ENCODE results near the gene RABIF. TPM values are rescaled to one million over a fixed set of nuclear protein-coding genes. Genes with fewer than 3 reads are reported as not detected.

Gene RABIF
- total RNA-seq, 6 experiments from 2014 or later, result 2.6 to 6.3 (median 4.5) TPM

DNA sequence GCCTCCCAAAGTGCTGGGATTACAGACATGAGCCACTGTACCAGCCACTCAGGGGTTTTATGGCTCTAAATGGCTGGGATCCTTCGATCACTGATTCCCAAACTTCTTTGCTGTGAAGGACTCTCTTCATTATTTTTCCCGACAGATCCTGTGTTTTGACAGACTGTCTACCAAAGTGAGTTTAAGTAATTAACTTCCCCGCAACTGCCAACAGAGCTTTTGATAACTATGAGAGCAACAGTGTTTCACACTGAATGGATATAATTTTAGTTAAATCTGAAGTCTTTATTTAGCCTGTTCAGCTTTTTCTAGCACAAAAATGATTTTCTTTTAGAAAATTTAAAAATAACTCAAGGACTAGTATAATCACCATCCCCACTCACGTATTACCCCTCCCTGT, 12.6 kb upstream of the RABIF start:
- no peak overlapping the region for H3K4me3 ChIP-seq
- 96% methylated on average over 4 of the region's 4 CpGs for WGBS (ENCODE audit: insufficient coverage, low coverage, low lambda C conversion rate, missing lambda C conversion rate)
- no peak for DNase-seq
- H3K36me3 ChIP-seq, result peaks cover 0 to 51% (median 6%) of the 10 kb centered on the region in 4 donors
- TF ChIP-seq, protein P1, sequence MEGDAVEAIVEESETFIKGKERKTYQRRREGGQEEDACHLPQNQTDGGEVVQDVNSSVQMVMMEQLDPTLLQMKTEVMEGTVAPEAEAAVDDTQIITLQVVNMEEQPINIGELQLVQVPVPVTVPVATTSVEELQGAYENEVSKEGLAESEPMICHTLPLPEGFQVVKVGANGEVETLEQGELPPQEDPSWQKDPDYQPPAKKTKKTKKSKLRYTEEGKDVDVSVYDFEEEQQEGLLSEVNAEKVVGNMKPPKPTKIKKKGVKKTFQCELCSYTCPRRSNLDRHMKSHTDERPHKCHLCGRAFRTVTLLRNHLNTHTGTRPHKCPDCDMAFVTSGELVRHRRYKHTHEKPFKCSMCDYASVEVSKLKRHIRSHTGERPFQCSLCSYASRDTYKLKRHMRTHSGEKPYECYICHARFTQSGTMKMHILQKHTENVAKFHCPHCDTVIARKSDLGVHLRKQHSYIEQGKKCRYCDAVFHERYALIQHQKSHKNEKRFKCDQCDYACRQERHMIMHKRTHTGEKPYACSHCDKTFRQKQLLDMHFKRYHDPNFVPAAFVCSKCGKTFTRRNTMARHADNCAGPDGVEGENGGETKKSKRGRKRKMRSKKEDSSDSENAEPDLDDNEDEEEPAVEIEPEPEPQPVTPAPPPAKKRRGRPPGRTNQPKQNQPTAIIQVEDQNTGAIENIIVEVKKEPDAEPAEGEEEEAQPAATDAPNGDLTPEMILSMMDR (IDR thresholded peaks at IDR 0.05), result no peak
- TF ChIP-seq POLR2A (IDR thresholded peaks at IDR 0.05), result no peak
- ATAC-seq, result no peak
- no peak overlapping the region for H3K27ac ChIP-seq
- no peaks in the 10 kb centered on the region for H3K4me1 ChIP-seq
- intact Hi-C loops (cut with DNase I), result no loop called here
- H3K9me3 ChIP-seq, result no peaks in the 10 kb centered on the region
- H3K27me3 ChIP-seq, result no peaks in the 10 kb centered on the region

DNA sequence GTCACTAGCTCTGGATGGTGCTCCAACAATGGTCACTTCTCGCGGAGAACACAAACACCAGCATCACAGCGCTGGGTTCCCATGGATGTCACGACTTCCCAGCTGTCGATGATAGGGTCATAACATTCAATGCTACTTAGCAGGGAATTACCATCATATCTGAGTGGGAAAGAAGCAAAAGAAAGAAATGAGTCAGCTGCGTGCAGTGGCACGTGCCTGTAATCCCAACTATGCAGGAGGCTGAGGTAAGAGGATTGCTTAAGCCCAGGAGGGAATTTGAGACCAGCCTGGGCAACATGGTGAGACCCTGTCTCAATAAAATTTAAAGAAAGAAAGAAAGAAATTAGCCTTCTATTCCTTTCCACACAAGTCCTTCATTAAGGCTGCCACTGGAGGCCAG, 3.6 kb upstream of the RABIF start:
- intact Hi-C loops (cut with DNase I), result no loop called here
- peaks cover 0 to 51% (median 11%) of the 10 kb centered on the region in 4 donors for H3K36me3 ChIP-seq
- H3K27ac ChIP-seq, result no peak overlapping the region
- no peaks in the 10 kb centered on the region for H3K9me3 ChIP-seq
- WGBS (ENCODE audit: insufficient coverage, low coverage, low lambda C conversion rate, missing lambda C conversion rate), result 99% methylated on average over 7 of the region's 7 CpGs
- no peak for TF ChIP-seq POLR2A (IDR thresholded peaks at IDR 0.05)
- TF ChIP-seq, protein P1 (IDR thresholded peaks at IDR 0.05), result no peak
- H3K4me3 ChIP-seq, result no peak overlapping the region
- ATAC-seq (no peak), DNase-seq (no peak)
- peaks cover 0 to 12% (median 2%) of the 10 kb centered on the region in 4 donors for H3K4me1 ChIP-seq
- no peaks in the 10 kb centered on the region for H3K27me3 ChIP-seq

DNA sequence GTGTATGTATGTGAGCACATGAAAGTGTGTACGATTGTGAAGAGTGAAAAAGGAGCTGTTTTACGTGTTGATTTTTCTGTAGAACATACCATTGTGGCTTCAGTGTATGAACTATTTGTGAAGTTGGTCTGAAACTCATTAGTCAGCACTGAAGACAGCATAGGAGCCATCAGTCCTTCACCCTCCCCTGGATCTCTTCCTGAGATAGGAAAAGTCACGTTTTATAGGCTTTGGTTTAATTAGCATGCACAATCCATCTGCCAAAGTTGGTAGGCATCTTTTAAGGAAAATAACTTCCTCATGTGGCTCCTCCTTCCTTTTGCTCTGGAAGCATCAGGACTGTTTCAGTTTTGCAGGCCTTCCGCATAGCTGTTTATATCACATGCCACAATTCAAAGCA, 1.4 kb upstream of the RABIF start:
- no peak for DNase-seq
- TF ChIP-seq, protein P1 (IDR thresholded peaks at IDR 0.05), result no peak
- no peak for TF ChIP-seq POLR2A (IDR thresholded peaks at IDR 0.05)
- 74% methylated on average over 4 of the region's 4 CpGs for WGBS (ENCODE audit: insufficient coverage, low coverage, low lambda C conversion rate, missing lambda C conversion rate)
- no peak for ATAC-seq
- no peaks in the 10 kb centered on the region for H3K27me3 ChIP-seq
- H3K27ac ChIP-seq, result no peak overlapping the region
- peaks cover 0 to 34% (median 9%) of the 10 kb centered on the region in 4 donors for H3K36me3 ChIP-seq
- intact Hi-C loops (cut with DNase I), result no loop called here
- no peaks in the 10 kb centered on the region for H3K9me3 ChIP-seq
- peaks cover 0 to 12% (median 2%) of the 10 kb centered on the region in 4 donors for H3K4me1 ChIP-seq
- H3K4me3 ChIP-seq, result no peak overlapping the region

DNA sequence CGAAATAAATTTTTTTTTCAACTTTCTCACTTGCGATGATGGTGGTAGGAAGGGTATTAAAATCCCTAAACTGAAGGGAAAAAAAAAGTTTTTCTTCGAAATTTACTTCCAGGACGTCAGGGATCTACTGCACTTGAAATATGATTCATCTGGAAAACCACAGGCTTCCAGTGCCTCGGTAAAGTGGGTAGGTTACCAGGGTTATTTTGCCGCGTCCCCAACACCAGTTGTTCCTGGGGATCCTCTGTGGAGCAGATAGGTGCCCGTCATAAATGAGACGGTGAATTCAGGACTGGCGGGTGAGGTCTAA, 773 bp downstream of the RABIF start:
- 2% methylated on average over 7 of the region's 10 CpGs for WGBS (ENCODE audit: insufficient coverage, low coverage, low lambda C conversion rate, missing lambda C conversion rate)
- Histone ChIP-seq H3K4me3 (peak overlapping the region; percentile 73 to 87 (median 78)), H3K4me1 (peaks cover 0 to 12% (median 2%) of the 10 kb centered on the region in 4 donors), H3K9me3 (no peaks in the 10 kb centered on the region), H3K36me3 (peaks cover 0 to 13% (median 6%) of the 10 kb centered on the region in 4 donors), H3K27ac (peak overlapping the region; percentile 76 to 90 (median 77)), H3K27me3 (no peaks in the 10 kb centered on the region)
- intact Hi-C loops (cut with DNase I), result no loop called here
- DNase-seq, result no peak
- no peak for ATAC-seq
- TF ChIP-seq, protein P1 (IDR thresholded peaks at IDR 0.05), result no peak
- no peak for TF ChIP-seq POLR2A (IDR thresholded peaks at IDR 0.05)

DNA sequence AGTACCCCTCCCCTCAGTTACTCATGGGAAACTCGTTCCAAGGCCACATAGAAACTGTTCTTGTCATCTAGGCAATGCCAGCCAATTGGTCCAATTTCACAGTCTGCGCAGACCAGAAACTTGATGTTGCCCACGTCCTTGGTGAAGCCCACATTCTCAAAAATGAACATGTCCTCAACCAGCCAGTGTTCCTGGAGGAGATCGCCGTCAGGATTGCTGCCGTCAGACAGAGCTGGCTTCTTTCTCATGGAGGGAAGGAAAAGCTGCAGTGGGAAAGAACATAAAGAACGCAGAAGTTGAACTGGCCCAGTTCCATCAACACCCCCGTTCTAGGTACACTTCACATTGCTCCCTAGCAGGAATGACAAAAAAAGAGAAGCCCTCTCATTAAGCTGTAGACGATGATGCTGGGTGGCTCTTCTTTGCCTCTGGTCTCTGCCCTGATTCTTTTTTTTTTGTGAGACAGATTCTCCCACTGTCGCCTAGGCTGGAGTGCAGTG, 7.9 kb downstream of the RABIF start:
- Histone ChIP-seq H3K27ac (no peak overlapping the region), H3K4me1 (no peaks in the 10 kb centered on the region), H3K27me3 (no peaks in the 10 kb centered on the region), H3K9me3 (no peaks in the 10 kb centered on the region), H3K4me3 (no peak overlapping the region), H3K36me3 (peaks cover 0 to 11% (median 8%) of the 10 kb centered on the region in 4 donors)
- intact Hi-C loops (cut with DNase I), result no loop called here
- DNase-seq, result no peak
- ATAC-seq, result no peak
- 89% methylated on average over 8 of the region's 10 CpGs for WGBS (ENCODE audit: insufficient coverage, low coverage, low lambda C conversion rate, missing lambda C conversion rate)
- TF ChIP-seq, protein P1 (IDR thresholded peaks at IDR 0.05), result no peak
- TF ChIP-seq POLR2A (IDR thresholded peaks at IDR 0.05), result no peak
